ENCODE measurements around the gene DLX4. TPM values are rescaled to one million over a fixed set of nuclear protein-coding genes. Genes with fewer than 3 reads are reported as not detected.
A peak's percentile ranks its signal among the peaks of the same experiment; 100 is the strongest.

Gene DLX4
- total RNA-seq, 1 donor = not detected

- no peak for TF ChIP-seq CTCF (IDR thresholded peaks at IDR 0.05; ENCODE audit: insufficient read depth, low read length)
- DNase-seq (ENCODE audit: low read depth) = no peak
- H3K4me3 ChIP-seq (ENCODE audit: low read depth, low read length) = no peak overlapping the region
Observed at GRCh38 chr17:49984776-49985175, 15.8 kb downstream of the DLX4 start.

GRCh38 chr17:49985310-49985990 is 16.5 kb downstream of the DLX4 start:
- no peak overlapping the region for H3K4me3 ChIP-seq (ENCODE audit: low read depth, low read length)
- no peak for TF ChIP-seq CTCF (IDR thresholded peaks at IDR 0.05; ENCODE audit: insufficient read depth, low read length)
- no peak for DNase-seq (ENCODE audit: low read depth)

GRCh38 chr17:49986396-49987289 is 17.7 kb downstream of the DLX4 start:
- no peak for DNase-seq (ENCODE audit: low read depth)
- no peak for TF ChIP-seq CTCF (IDR thresholded peaks at IDR 0.05; ENCODE audit: insufficient read depth, low read length)
- H3K4me3 ChIP-seq (ENCODE audit: low read depth, low read length) = no peak overlapping the region

GRCh38 chr17:49987290-49987585 is 18.2 kb downstream of the DLX4 start:
- no peak for TF ChIP-seq CTCF (IDR thresholded peaks at IDR 0.05; ENCODE audit: insufficient read depth, low read length)

GRCh38 chr17:49987681-49988441 is 18.9 kb downstream of the DLX4 start:
- TF ChIP-seq CTCF (IDR thresholded peaks at IDR 0.05; ENCODE audit: insufficient read depth, low read length) = no peak
- H3K4me3 ChIP-seq (ENCODE audit: low read depth, low read length) = no peak overlapping the region
- peak; percentile 26 for DNase-seq (ENCODE audit: low read depth)

More at GRCh38 chr17:49987290-49987585, 18.2 kb downstream of the DLX4 start:
- no peak overlapping the region for H3K4me3 ChIP-seq (ENCODE audit: low read depth, low read length)
- DNase-seq (ENCODE audit: low read depth) = no peak

GRCh38 chr17:49989518-49989880 is 20.5 kb downstream of the DLX4 start:
- no peak for TF ChIP-seq CTCF (IDR thresholded peaks at IDR 0.05; ENCODE audit: insufficient read depth, low read length)
- H3K4me3 ChIP-seq (ENCODE audit: low read depth, low read length) = no peak overlapping the region
- DNase-seq (ENCODE audit: low read depth) = no peak
